Activated CD4-positive, alpha-beta T cell treated with anti-CD3 and anti-CD28 coated beads, Interleukin-2, amount 50 U/mL, for 24 hours (primary cell): ENCODE measurements around the gene NCMAP.
"Not testable (repeated sequence)": the region's sequence is repeated elsewhere in the genome, so short reads cannot be mapped to it uniquely, and the experiment has no call there.

Source experiments
- DNase-seq, 2 donors: peaks; one replicate each; pipeline ENCODE4 v3.0.0-alpha.2; 2020; ENCODE audit warnings: low read depth in 1 of 2, low spot score in 1 of 2

The NCMAP gene

DNA sequence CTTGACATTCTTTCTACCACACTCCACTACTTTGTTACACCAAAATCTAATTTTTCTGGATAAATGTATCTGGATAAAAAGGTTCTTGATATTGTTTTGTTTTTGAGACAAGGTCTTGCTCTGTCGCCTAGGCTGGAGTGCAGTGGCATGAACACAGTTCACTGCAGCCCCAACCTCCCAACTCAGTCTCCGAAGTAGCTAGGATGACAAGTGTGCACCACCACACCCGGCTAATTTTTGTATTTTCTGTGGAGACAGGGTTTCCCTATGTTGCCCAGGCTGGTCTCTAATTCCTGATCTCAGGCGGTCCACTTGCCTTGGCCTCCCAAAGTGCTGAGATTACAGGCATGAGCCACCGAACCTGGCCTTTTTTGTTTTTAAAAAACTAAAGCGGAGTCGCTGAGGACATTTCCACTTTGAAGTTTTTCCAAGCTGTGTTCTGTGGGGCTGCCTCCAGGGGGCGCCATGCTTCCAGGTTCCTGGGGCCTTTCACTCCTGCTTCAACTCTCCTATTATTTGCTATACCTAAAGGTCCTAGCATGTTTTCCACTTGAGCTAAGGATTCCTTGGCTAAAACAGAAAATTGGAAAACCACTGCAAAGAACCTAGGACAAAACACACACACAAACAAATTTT is 14.1 kb upstream of the NCMAP start:
- DNase-seq: no peak

DNA sequence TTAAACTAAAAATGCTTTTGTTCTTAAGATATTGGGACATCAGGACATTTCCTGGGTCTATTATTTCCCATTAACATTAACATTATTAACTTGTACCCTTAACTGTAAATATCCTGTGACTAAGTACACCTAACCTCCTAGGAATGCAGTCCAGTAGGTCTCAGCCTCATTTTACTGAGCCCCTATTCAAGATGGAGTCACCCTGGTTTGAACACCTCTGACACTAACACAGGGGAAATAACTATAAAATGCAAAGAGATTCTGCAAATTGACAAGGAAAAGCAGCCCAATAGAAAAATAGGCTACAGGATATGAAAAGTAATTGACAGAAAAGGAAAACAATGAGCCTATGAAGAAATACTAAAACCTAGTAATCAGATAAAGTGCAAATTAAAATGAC is 11.6 kb upstream of the NCMAP start:
- DNase-seq: no peak

DNA sequence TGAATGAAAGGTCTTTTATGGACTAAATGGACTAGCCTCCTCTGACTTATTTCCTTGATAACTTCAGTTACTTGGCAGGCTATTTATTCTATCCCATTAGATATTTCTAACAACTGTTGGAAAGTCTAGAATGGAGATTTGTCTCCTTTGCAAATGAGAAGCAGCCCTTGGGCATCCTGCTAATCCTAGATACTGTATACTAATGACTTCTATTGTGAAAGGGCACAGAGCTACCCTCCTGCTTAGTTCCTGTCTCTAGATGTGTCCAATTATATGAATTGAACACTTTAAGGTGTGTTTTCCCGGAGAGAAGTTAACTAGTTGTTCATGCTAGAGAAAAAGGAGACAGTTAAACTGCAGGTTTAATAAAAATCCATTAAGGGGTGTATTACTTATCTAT is 10.2 kb upstream of the NCMAP start:
- DNase-seq: no peak

DNA sequence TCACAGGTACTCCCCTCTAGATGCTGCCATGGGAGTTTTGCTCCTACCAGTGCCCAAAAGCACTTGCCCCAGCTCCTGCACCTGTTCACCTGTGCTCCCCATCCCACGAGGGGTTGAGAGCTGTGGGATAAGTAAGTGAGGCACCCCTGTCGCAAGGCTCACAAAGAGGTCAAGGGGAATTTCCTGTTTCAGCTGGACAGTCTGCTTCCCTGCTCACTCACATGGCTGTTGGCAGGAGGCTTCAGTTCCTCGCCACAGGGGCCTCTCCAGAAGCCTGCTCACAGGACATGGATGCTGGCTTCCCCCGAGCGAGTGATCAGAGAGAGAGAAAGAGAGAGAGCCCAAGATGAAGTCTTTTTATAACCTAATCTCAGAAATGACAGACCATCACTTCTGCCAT is 8.7 kb upstream of the NCMAP start:
- no peak for DNase-seq

DNA sequence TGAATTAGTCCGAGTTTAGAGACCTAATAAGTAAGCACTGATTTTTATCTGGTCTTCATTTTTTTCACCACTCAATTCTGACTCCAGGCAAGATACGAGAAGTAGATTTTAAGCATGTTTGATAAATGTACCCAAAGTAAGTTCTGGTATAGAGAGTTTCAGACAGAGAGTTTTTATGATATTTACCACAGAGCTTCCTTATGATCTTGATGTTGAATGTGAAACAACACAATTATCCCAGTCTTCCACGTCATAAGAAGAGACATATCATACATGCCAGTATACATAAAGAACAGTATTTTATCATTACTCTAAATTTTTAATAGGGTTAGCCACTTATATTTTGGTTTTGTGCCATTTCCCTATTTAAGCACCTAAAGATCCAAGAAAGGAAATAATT is 7.8 kb upstream of the NCMAP start:
- DNase-seq: no peak

DNA sequence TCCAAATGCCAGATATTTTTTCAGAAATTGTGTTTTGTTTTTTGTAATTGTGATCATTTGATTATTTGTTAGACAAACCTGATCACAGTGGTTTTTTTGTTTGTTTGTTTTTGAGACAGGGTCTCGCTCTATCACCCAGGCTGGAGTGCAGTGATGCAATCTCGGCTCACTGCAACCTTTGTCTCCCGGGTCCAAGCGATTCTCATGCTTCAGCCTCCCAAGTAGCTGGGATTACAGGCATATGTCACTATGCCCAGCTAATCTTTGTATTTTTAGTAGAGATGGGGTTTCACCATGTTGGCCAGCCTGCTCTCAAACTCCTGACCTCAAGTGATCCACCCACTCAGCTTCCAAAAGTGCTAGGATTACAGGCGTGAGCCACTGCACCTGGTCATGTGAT is 6.7 kb upstream of the NCMAP start:
- DNase-seq: not testable (repeated sequence)

DNA sequence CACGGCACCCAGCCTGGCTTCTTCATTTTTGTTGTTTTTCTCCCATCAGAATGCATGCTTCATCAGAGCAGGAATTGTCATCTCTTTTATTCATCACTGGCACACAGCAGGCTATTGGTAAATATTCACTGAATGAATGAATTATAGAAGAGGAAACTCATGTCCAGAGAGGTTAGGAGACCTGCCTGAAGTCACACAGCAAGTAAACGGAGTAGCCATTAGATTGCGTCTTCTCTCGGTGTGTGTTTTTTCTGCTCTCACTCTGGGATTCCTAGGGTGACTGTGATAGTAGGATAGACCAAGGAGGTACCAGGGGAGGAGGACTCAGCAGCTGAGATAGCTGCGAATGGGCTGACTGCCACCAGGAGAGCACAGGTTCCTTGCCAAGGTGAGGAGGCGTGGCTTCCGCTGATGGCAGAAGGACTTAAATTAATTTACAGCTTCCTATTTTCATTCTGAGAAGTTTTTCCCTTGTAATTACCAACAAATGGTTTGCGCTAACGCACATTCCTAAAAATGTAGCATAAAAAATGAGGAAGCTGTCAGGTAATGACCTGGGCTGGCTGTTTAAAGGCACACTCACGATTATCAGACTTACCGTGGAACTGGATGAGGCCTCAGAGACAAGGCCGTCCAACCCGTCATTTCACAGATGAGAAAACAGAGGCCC is 4.5 kb upstream of the NCMAP start:
- no peak for DNase-seq

DNA sequence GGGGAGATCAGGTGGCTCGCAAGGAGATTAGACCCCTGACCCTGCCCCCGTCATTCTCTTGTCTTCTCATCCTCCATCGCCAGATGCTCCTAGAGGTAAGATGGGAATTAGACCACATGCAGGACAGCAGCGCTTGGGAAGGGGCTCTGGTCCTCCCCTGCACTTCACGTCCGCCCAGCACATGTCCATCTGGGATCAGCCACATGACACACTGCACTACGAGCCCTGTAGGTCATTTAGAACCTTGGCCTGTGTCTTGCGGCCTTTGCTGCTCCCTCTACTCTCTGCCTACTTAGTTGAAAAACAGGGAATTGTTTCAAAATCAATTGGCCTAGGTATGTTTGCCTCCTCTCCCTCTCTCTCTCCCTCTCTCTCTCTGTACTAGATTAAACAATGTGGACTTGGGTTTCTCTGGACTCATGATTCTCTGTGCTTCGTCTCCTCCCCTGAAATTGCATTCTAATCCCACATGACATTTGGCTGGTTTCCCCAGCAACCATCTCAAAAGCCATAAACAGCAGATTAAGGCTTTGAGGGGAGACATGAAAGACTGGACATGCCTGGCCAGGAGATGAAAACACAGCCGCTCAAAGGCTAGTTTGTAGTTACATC is 3.8 kb upstream of the NCMAP start:
- no peak for DNase-seq

DNA sequence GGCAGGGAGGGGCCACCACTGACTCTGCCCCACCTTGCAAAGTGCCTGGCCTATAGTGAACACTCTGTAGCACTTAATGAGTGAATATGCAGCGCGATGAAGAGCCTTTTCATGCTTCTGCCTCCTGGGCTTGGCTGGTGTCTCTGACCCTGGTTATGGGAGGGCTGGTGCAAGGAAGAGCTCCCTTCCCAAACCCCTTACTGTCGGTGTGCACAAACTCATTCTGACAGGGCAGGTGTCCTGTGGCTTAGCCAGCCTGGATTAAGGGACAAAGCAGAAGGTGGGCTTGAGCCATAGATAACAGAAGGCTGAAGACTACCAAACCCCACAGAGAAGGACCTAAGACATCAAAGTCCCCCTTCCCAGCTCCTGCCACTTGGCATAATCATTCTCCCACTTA is 2.0 kb upstream of the NCMAP start:
- DNase-seq: no peak

DNA sequence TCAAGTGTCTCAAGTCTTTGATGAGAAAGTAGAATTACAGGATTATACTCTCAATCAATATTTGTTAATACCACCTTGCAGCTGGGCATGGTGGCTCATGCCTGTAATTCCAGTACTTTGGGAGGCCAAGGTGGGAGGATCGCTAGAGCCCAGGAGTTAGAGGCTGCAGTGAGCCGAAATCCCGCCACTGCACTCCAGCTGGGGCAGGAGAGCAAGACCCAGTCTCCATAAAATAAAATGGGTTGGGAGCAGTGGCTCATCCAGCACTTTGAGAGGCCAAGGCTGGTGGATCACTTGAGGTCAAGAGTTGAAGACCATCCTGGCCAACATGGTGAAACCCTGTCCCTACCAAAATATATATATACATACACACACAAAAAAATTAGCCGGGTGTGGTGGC is 1.2 kb upstream of the NCMAP start:
- DNase-seq: no peak

DNA sequence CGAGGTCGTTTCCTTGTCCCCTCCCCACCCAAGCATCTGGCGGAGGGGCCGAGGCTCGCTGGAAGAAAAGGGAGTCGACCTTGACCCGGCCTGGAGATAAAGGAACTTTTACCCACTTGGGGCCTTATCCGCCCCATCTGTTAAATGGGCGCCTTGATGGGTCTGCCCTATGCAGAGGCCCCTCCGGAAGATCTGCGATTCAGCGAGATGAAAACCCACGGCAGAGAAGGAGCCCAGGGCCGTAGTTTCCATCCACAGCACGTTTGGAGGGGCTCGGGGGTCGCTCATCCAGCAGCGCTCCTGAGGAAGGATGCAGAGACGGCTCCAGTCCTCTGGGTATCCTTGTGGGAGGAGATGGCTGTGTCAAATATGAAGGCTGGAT is 518 bp downstream of the NCMAP start:
- DNase-seq: no peak

DNA sequence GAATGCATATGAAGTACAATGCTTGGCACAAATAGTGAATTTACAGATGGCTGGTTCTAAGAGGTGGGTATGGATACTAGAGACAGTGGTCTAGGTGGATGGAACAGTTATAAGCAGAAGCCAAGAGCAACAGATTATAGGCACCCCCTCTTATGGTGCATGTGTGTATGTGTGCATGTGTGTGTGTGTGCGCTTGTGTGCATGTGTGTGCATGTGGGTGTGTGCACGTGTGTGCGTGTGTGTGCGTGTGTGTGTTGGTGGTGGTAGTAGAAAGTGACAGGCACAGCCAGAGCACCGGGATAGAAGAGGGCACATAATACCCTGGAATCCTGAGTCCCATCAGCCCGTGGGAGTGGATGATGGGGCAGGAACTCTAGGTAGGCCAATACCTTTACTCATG is 1.3 kb downstream of the NCMAP start:
- DNase-seq: no peak

DNA sequence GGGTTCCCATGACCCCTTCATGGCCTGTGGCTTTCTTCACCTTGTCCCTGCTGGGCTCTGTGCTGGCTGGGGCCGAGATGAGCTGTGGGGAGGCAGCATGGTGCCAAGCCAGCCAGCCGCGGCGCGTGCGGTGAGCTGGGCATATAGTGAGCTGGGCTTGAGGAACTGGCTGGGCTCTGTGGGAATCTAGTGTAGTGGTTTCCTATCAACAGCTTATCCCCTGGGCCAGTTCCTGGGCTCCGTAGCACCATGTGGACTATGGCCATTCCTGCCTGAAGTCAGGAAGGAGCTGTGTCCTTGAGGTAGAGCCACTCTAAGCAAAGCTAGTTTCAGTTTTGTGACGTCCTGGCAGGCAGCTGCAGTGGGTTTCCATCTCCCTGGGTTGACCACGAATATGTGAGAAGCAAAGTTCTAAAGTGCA is 1.8 kb downstream of the NCMAP start:
- DNase-seq: no peak

DNA sequence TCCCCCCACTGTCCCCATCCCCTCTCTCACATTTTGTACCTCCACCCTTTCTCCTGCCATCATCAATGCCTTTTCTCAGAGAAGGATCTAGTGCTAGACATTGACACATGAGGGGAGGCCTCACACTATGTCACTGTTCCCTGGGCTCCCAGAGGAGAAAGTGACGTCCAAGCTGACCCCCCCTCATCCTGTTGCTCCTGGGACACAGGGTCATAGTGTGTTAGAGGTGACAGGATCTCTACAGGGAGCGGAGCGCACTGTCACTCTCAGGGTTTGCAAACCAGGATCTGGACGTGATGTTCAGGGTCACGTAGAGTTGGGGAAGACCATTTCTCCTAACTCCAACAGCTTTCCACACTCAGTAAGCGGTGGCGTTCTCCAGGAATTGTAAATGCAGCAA is 2.6 kb downstream of the NCMAP start:
- DNase-seq: no peak

DNA sequence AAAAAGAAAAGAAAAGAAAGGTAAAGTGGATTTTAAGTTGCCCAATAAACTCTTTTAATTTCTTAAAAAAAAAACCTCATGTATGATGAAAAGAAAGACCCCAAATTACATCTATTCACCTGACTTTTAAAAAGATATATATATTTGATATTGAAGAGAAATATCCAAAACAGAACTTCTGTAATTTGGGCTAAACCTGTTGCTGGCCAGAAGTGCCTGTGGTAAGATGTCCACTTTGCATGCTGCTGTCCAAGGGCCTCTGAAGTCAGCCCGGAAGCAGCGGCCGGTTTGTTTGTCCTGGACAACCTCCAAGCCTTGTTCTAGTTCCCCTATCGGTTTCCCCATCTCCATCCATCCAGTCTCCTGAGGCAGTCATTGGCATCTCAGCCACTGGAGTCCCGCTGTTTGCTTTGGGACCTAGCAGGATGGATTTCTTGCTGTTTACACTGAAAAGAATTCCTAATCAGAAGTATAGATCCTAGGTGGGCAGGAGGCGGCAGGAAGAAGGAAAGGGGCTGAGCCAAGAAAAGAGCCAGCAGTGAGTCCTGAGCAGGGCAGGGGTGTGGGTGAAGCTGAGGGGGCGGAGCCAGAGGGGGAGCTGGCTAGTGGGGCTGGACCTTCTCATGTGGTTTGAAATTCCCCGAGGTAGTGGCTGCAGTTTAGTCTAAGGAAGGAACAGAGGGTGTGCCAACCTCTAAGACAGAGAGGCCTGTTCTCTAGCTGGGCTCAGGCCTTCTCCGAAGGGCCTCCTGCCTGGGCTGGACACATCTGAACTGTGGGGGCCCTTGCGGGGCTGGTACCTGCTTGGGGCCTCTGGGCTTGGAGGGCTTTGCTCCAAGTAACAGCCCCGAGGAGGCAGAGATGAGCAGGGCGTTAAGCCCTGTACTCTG is 3.3 kb downstream of the NCMAP start:
- no peak for DNase-seq

DNA sequence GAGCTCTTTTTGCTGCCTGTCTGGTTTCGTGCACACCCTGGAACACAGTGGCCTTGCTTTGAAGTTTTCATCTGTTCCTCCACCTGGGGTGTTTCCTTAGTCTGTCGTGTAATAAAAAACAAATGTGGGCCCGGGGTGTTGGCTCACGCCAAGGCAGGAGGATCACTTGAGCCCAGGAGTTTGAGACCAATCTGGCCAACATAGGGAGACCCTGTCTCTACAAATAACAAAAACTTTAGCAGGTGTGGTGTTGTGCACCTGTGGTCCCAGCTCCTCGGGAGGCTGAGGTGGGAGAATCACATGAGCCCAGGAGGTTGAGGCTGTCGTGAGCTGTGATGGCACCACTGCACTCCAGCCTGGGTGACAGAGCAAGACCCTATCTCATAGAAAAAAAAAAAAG is 4.5 kb downstream of the NCMAP start:
- no peak for DNase-seq

DNA sequence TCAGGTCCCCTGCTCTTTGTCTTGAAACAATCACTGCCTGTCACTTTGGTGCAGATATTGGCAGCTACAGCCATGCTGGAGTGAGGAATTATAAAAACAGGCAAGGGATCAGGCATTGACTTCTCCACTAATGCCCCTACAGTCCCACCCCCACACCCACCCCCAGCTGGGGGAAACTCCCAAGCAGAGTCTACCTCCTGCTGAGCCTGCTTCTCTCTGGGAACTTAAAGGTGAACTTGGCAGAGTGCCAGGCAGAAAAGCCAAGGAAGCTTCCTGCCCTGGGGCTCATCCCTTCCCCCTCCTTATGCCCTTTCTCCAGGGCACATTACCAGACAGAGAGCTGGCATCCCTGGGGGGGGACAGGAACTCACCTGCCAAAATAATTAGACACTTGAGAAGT is 6.7 kb downstream of the NCMAP start:
- DNase-seq: no peak

DNA sequence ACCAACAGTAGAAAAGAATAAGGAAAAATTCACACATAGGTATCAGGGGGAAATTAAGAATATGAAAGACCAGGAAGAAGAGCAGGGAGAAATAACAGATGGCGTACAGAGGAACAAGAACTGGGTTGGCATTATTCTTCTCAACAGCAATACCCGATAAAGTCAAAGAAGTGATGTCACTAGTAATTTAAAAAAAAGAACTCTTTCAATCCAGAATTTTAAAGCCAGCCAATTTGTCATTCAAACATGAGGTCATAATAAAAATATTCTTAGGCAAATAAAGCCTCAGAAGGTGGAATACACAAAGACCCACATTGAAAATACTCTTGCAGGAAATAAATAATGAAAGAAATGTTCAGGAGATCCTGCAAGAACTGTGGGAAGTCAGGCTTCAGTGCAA is 8.8 kb downstream of the NCMAP start:
- DNase-seq: no peak

DNA sequence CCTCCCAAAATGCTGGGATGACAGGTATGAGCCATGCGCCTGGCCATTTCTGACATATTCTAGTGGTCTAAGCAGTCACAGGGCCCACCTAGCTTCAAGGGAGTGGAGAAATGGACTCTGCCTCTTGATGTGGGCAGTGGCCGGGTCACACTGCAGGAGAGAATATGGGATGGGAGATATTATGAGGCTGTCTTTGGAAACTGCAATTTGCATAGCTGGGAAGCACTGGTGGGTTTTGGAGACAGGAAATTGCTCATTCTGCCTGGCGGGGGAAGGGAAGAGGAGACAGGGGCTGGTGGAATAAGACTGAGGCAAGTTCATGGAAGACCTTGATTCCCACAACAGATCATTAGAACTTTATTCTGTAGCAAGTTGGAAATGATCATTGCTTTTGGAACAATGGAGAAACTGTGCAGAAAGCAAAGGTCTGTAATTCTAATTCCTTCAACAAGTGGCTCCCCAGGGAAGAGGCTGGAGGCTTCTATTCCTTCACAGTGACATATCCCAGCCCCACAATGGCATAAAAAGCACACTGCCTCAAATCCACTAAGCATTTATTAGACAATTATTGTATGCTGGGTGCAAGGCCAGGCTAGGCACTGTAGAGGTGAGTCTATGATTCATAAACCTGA is 10.5 kb downstream of the NCMAP start:
- DNase-seq: no peak

DNA sequence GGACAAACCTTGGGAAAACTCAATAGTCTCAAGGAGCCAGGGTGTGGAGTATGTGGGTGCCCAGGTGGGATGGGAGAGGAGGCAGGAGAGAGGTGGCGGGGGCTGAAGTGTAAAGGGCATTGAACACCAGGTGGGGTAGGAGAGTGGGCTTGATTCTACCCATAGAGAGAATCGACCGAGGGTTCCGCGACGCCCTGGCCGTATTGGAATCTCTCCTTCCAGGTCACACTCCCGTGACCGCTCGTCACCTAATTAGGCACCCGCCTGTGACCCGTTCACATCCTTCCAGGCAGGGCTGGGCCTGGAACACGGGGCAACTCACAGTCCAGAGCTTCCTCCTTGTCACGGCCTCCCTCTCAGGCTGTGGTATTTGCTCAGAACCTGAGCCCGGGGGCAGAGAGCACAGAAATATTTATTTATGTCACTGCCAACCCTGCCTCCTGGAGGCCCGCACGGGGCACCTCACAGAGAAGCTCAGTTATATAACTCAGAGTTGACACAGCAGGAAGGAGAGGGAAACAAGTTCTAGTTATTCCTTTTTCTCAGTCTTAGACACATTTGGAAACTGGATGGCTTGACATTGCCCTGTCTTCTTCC is 12.0 kb downstream of the NCMAP start:
- DNase-seq: no peak

DNA sequence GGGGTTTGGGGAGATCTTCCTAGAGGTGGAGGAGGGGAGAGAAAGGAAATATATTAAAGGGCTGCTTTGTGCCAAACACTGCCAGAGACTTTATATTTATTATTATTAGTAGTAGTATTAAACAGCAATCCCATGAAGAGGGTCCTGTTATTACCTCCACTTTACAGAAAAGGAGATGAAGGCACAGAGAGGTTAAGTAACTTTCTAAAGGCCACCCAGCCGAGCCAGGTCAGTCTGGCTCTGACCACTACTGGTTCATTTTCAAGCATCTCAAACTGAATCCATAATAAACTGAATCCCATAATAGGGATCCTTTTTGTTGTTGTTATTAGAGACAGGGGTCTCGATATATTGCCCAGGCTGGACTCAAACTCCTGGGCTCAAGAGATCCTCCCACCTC is 12.6 kb downstream of the NCMAP start:
- DNase-seq: no peak
